GM21786 (cell line): ENCODE results near the gene CENPN.

Experiments used
- ATAC-seq: cut with Tn5 transposase; IDR thresholded peaks from one replicate; pipeline ENCODE4 v1.9.1; 2021; ENCODE audit not compliant: unreplicated experiment

The CENPN gene

GRCh38 chr16:81006813-81007695 is at the start of gene CENPN, which contains the start of gene CMC2:
Gene CENPN, plus strand, starts transcription at chr16:81007214. Its CDS starts 4,726 bp downstream, at chr16:81011940.
Gene CMC2, minus strand, starts transcription at chr16:81006885. Its CDS starts 9,491 bp downstream, at chr16:80997394.
- peak; percentile 82 for ATAC-seq

GRCh38 chr16:80958284-80958683 is 48.7 kb upstream of the CENPN start:
- no peak for ATAC-seq

GRCh38 chr16:80962879-80963278 is 44.1 kb upstream of the CENPN start:
- no peak for ATAC-seq

- no peak for ATAC-seq
These were observed 42.7 kb upstream of the CENPN start for GRCh38 chr16:80964351-80964750.

- no peak for ATAC-seq
These were observed 40.4 kb upstream of the CENPN start for GRCh38 chr16:80966617-80967016.

- ATAC-seq, result no peak
These were observed 38.5 kb upstream of the CENPN start for GRCh38 chr16:80968386-80969113.

- no peak for ATAC-seq
These were observed 37.9 kb upstream of the CENPN start for GRCh38 chr16:80969114-80969484.

GRCh38 chr16:80971819-80972218 is 35.2 kb upstream of the CENPN start:
- ATAC-seq, result peak; percentile 73

GRCh38 chr16:80972611-80973010 is 34.4 kb upstream of the CENPN start:
- no peak for ATAC-seq

GRCh38 chr16:80973991-80974390 is 33.0 kb upstream of the CENPN start:
- ATAC-seq, result no peak

- no peak for ATAC-seq
These were observed 32.2 kb upstream of the CENPN start for GRCh38 chr16:80974649-80975376.

- no peak for ATAC-seq
These were observed 30.1 kb upstream of the CENPN start for GRCh38 chr16:80976946-80977345.

- no peak for ATAC-seq
These were observed 25.9 kb upstream of the CENPN start for GRCh38 chr16:80981103-80981502.

- ATAC-seq, result no peak
These were observed 24.4 kb upstream of the CENPN start for GRCh38 chr16:80982646-80983045.

- no peak for ATAC-seq
These were observed 22.7 kb upstream of the CENPN start for GRCh38 chr16:80984124-80984892.

GRCh38 chr16:80985611-80986010 is 21.4 kb upstream of the CENPN start:
- ATAC-seq, result no peak

GRCh38 chr16:80986557-80986956 is 20.5 kb upstream of the CENPN start:
- no peak for ATAC-seq

GRCh38 chr16:80988756-80989155 is 18.3 kb upstream of the CENPN start:
- no peak for ATAC-seq

GRCh38 chr16:80989801-80990200 is 17.2 kb upstream of the CENPN start:
- ATAC-seq, result no peak

GRCh38 chr16:80990577-80990976 is 16.4 kb upstream of the CENPN start:
- ATAC-seq, result no peak

- no peak for ATAC-seq
These were observed 16.0 kb upstream of the CENPN start for GRCh38 chr16:80990978-80991377.
